Peyer's patch (tissue), 4 donors: ENCODE measurements around the gene LSP1.

ENCODE experiments used
- CTCF ChIP-seq, 6 experiments: fragments of 450-650 bp in 4 of 6; fragments of 200-600 bp in 2 of 6; sonication (generic) in 1 of 6; IDR thresholded peaks; one replicate each; pipeline ENCODE4 v1.5.1; 2017 to 2019; ENCODE audit warnings: antibody characterized with exemption in 6 of 6, mild to moderate bottlenecking in 3 of 6, moderate library complexity in 1 of 6
- POLR2A ChIP-seq, 2 donors: fragments of 450-650 bp; IDR thresholded peaks; one replicate each; pipeline ENCODE4 v1.5.1; 2017; ENCODE audit warnings: antibody characterized with exemption in 2 of 2, mild to moderate bottlenecking in 2 of 2, moderate library complexity in 2 of 2

- TF ChIP-seq POLR2A (IDR thresholded peaks at IDR 0.05), result no peak
- no peak for TF ChIP-seq CTCF (IDR thresholded peaks at IDR 0.05)
Observed at GRCh38 chr11:1889224-1889930, 36.5 kb downstream of the LSP1 start.
